Measurements from ENCODE around the gene RNF222. TPM values are rescaled to one million over a fixed set of nuclear protein-coding genes. Genes with fewer than 3 reads are reported as not detected.

RNF222 gene, protein sequence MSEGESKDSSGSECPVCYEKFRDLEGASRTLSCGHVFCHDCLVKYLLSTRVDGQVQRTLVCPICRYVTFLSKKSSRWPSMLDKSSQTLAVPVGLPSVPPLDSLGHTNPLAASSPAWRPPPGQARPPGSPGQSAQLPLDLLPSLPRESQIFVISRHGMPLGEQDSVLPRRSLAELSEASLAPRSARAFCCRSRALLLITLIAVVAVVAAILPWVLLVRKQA
- total RNA-seq (2014; rRNA removed; shearing (Covaris generic)): not detected in 2 replicates

DNA sequence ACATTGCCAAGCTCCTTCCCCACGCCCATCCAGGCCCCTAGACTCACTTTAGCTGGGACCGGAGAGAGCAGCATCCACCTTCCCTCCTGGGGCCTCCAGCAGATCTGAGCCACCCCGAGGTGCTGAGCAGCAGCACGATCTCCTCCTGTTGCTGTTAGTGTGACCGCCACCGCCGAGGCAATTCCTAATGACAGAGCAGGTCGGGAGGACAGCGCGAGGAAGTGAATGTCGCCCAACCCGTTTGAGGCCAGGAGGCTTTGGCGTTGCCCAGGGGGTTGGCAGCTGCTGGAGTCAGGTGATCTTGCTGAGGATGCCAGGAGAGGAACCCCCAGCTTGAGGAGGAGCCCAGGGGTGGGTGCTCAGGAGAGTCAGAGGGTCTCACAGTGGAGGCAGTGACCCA lies at the start of gene RNF222:
RNF222 (minus strand) TSS at position 192 of the 400 bp plus-strand sequence. CDS start 4,366 bp downstream, outside the sequence.
- DNase-seq (ENCODE audit: low read depth): no peak

DNA sequence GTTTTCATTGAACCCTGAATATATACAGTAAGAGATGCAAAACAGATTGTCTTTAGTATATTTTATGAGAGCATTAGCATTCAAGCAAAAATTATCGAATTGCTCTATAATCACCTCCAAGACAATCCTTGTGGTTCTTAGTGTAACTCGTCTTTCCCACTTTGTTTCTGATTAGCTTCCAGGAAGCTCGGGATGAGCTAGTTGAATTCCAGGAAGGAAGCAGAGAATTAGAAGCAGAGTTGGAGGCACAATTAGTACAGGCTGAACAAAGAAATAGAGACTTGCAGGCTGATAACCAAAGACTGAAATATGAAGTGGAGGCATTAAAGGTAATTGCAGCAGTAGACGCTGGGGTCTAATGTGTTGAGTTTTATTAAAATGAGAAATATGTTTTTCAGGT lies 47.9 kb upstream of the RNF222 start:
- no peak for DNase-seq (ENCODE audit: low read depth)

DNA sequence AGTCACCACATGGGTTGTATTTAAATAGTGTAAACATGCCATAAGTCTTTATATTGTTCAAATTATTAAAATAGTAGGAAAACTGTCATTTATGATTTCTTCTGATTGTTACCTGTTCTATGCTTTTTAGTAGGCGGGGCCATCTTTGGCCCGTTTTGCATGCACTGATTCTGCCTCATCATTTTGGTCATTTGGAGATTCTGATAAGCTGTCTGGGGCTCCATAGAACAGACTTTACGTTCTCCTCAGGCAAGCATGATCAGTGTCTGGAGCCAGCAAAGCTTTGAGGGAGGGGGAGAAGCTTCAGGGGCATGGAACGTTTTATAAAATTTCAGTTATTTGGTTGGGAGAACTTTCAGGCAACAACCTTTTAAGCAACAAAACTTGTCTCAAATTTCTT lies 46.9 kb upstream of the RNF222 start:
- no peak for DNase-seq (ENCODE audit: low read depth)

DNA sequence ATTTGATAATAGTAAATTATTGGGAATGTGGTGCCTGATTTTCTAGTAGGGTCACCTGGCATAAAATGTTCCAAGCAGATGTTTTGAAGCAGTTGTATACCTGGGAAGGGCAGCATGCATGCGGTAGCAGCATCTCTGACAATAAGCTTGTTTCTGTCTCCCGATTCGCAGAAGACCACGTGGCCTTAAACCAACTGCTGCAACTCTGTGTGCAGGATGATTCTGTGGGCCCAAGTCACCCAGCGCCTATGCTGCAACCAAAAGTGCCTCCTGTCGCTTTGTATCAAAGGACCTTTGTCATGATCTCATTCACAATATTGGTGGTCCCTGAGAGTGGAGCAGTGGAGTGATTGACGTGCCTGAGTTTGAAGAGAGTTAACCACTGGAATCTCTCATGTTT lies 46.1 kb upstream of the RNF222 start:
- DNase-seq (ENCODE audit: low read depth): no peak

DNA sequence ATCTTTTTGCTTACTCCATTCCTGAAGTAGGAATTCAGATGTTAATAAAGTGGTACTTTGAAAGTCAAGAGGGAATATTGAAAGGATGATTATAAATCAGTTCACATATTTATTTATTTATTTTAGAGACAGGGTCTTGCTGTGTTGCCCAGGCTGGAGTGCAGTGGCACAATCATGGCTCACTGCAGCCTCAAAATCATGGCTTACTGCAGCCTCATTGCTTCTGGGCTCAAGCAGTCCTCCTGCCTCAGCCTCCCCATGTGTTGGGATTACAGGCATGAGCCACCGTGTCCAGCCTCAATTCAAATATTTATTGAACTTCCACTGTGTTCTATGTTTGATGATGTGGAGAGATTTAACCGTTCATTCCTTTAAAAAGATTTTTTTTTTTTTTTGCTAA lies 44.7 kb upstream of the RNF222 start:
- no peak for DNase-seq (ENCODE audit: low read depth)

DNA sequence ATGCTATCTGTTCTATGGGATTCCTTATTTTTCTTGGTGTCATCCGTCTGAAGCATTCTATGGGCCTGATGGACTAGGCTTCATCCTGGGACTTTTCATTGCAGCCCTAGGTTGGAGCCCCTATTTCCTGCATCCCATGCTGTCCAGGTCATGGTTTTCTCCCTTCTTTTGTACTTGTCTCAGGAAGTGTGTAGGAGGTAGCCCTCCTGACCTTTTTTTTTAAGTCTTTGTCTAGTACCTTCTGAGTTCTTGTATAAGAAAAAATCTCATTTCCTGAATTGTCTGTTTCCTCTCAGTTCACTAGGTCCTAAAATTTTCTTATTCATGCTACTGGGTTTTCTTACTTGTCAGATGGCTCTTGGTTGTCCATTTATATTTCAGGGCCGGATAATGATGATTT lies 44.1 kb upstream of the RNF222 start:
- no peak for DNase-seq (ENCODE audit: low read depth)

DNA sequence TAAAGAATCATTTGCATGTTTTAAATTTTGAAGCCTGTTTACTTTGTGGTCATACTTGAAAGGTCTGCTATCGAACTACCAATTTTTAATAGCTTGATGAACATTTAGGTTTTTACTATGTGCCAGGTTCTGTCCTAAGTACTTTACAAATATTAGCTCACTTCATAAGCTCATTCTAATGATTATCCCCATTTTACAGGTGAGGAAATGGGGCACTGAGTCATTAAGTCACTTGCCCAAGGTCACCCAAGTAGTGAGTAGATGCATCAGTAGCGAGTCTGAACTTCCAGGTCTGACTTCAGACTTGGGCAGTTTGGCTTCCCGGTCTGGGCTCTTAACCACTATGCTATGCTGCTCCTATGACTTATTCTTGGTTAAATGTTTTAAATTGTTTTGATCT lies 42.1 kb upstream of the RNF222 start:
- DNase-seq (ENCODE audit: low read depth): no peak

DNA sequence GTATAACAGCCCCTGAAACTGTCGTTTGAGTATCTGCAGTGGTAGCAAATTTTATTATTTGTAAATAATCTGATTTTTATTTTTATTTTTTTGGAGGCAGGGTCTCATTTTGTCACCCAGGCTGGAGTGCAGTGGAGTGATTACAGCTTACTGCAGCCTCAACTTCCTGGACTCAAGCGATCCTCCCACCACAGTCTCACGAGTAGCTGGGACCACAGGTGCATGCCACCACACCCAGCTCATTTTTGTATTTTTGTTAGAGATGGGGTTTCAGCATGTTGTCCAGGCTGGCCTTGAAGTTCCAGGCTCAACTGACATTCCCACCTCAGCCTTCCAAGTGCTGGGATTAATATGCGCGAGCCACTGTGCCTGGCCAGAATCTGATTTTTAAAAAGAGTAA lies 40.8 kb upstream of the RNF222 start:
- DNase-seq (ENCODE audit: low read depth): no peak

DNA sequence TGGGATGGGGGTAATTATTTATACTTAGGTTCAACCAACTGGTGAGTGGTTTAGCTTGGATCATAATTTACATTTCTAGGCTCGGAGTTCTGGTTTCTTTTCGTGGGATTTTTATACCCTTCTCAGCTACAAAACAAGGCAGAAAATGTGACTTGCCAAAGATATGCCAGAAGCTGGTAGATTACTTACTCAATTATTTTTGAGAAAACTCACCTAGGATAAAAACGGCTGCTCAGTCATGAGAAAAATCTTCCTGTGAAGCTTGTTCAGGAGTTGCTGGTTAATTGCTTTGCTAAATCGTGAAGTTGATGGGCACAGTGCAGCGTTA lies 39.2 kb upstream of the RNF222 start:
- DNase-seq (ENCODE audit: low read depth): no peak

DNA sequence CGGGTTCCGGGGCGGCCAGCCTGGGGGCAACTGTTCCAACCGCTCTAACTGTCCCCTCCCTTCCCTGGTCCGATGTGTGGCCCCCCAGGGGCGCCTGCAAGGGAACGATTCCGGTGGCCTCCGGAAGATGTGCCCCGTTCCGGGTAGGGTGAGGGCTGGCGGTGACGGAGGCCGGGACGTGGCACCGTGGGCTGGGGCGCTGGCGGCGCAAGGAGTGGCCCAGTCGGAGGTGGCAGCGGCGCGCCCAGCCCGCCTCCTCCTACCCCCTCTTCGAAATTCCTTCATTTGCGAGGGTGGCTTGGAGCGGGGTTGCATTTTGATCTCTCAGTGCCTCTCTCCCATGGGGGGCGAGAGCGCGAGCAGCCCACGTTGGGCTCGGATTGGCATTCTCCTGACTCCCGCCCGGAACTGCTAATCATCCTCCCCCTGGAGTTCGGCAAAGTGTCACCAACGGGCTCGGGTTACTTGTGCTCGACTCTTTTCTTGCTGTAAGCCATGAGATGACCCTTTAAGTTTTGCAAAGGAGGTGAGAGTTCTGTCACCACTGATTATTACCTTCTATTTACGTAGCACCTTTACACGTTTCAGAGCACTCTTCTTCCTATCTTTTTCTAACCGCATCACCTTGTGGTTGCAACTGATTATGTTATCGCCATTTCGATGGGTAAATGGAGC lies 38.7 kb upstream of the RNF222 start:
- peak; percentile 56 for DNase-seq (ENCODE audit: low read depth)

DNA sequence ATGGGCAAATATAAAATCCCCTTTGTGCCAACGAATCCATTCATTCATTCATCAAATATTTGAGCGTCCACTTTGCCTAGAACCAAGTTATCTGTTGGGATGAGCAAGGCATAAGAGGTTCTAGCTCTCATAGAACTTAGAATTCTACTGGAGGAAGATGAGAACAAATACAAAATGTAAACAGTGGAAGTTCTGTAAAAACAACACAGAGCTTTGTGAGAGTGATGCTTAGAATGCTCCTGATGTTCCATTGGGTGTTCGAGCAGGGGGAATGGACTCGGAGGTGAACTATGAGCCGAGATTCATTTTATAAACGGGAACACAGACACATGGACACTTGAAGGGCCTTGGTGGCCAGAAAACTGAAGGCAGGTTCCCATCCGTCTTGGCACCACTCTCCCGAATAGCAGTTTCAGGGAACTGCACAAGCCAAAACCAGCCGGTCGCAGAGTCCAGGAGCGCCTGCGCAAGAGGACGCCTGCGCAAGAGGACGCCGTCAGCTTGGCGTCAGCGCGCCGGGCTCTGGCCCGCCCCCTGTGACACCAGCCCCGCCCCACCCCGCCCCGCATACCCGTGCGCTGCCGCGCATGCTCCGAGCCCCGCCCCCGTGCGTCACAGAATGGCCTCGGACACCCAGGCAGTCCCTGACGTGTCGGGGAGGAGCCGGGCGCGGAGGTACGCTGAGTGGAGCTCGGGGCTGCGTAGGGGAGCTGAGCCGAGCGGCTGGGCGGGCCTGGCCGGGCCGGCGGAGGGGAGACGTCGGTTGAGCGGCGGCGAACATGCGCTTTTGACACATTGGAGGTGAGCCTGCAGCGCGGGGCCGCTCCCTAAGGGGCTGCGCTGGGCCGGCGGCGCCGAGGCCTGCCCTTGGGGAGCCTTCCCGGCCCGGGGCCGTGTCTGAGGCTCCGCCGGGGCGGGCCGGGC lies 37.9 kb upstream of the RNF222 start, which contains the start of gene NDEL1:
NDEL1 (plus strand) TSS at position 640 of the 924 bp plus-strand sequence. CDS start 8,388 bp downstream, outside the sequence.
- peak; percentile 98 for DNase-seq (ENCODE audit: low read depth)

DNA sequence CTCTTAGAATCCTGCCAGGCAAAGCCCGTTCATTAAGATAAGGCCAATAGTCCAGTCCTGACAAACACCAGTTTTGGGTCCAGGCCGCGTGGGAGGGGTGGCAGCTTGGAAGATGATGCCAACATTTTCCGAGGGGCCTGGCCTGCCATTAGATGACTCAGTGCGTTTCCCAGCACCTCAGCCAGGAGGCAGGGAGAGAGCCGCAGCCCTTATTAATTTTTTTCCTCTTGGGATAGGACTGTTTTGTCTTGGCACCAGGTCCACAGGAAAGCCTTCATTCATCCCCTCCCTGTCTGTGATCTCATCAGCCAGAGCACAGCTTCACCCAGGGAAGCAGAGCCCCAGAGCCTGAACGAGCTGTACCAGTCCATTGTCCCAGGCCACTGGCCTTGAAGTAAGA lies 33.3 kb upstream of the RNF222 start:
- DNase-seq (ENCODE audit: low read depth): peak; percentile 88

DNA sequence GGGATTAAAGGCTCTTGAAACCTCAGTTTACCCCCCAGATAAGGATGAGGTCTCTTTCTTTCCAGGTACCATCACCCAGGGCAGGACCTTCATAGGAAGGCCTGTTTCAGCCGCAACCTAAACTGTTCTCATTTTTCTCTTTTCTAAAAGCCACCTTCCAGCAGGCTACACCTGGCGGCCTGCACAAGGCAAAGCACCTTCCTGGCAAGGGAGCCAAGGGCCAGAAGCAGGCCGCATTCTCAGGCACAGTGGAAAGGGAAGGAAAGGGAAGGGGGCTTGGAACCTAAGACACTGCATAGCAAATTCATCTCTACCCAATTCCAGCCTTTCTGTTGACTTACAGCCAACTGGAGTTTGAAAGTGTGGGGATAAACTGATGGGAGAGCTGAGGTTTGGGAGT lies 29.2 kb upstream of the RNF222 start:
- DNase-seq (ENCODE audit: low read depth): no peak

DNA sequence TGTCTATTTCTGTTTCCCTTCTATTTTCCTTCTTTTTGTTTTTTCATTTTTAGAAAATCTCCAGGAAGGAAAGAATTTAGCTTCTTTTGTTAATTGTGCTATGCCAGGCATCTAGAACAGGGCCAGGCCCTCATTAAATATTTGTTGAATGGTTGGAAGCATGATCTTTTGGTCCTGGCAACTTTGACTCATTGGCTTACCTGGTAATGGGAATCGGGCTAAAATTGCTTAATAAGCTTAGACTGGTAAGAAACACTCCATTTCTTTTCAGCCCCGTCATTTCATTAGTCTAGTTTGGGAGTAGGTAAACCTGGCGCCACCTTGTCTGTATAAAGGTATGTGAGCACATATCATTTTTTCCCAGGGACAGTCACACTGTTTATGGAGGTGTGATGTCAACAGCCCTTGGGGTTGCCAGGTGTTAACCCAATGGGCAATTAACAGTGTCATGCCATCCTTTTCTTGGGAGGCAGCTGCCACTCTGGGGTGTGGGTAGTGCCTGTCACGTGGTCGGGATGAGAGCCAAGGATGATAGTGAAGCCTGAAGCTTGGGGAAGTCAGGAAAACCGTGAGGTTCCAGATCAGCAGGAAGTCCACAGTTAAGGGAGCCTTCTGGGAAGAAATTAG lies 28.6 kb upstream of the RNF222 start:
- no peak for DNase-seq (ENCODE audit: low read depth)

DNA sequence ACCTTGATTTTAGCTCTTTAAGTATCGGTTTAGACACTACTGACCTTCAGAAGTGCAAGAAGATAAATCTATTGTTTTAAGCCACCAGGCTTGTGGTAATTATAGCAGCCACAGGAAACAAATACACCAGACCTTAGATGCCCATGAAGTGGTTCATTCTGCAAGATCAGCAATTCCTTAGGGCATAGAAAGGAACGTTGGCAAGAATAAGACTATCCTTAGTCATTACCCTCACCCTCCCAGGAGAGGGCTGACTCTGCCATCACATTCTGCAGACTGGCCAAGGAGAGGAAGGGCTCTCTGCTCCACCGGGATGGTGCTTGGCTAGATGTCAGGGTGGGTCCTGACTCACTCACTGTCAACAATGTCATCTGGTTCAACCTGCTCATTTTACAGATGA lies 23.9 kb upstream of the RNF222 start:
- DNase-seq (ENCODE audit: low read depth): no peak

DNA sequence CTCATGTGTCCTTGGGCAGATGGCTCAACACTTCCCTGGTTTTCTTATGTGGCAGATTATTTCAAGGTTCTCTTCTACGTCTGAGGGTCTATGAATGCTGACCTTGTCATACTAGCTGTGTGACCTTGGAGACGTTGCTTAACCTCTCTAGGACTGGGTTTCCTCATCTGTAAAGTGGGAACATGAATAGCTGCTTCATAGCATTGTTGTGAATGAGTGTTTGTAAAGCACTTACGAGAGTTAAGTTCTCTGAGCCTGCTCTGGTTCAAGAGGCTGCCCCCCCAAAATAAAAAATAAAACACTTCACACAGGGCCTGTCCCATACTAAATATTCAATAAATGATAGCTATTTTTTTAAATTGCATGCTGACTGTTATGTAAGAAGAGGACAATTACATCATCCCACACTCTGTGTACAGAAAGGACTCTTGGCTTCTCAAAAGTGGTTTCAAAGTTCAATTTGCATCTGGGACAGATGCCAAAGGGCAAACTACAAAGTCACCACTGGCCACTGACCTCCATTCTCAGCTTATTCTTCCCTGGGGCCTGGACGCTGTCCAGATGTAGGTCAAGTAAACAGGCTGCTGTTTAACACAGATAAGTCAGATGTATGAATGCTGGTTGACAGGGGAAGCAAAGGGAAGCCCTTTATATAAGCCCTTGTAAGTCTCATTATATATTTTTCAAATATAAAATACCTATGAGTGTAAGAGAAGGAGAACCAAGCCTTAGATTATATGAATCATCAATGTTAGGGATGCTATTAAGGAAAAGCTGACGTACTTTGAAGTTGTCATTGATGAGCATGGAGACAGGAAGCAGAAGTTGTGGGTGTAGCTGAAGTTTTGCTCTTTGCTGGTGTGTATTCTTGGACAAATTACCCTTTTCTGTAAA lies 22.7 kb upstream of the RNF222 start:
- DNase-seq (ENCODE audit: low read depth): no peak

DNA sequence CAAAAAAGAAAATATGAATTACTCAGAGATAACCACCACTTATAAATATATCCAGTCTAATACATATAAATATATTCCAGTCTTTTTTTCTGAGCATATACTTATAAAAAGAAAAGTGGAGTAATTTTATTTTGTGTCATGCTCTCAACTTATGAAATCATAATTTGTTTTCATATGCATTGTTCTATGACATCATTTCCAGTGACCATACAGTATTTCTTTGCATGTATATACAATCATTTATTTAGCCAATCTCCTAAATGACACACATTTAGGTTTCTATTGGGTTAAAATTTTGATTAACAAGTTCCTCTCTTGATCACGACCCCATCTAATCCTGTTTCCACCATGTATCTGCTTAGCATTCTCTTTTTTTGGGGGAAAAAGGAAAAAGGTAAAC lies 21.7 kb upstream of the RNF222 start:
- no peak for DNase-seq (ENCODE audit: low read depth)

DNA sequence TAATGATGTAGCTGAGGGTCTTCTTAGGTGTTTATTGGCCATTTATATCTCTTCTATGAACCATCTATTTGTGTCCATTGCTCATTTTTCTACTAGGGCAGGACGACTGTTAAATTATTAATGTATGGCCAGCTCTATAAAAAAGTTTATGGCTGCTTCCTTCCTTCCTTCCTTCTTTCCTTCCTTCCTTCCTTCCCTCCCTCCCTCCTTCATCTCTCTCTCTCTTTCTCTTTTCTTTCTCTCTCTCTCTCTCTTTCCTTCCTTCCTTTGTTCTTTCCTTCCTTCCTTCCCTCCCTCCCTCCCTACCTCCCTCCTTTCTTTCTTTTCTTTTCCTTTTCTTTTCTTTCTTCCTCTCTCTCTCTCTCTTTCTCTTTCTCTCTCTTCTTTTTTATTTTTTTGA lies 20.8 kb upstream of the RNF222 start:
- no peak for DNase-seq (ENCODE audit: low read depth)

DNA sequence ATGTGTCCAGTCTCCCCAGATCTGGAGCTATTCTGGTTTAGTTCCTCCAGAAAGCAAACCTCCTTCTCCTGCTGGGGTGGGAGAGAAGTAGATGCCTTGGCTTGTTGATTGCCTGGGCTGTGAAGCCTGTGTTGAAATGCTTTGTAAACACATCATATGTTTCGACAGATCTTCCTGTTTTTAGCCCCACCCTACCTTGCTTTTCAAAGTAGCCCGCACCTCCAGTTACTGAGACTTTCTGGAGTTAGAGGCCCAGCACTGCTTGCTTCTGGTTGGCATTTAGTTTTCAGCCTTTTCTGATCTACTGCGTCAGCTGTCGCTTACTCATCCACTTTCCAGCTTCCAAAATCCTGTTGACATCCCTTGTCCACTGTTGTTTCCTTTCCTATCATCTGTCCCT lies 20.2 kb upstream of the RNF222 start:
- no peak for DNase-seq (ENCODE audit: low read depth)

DNA sequence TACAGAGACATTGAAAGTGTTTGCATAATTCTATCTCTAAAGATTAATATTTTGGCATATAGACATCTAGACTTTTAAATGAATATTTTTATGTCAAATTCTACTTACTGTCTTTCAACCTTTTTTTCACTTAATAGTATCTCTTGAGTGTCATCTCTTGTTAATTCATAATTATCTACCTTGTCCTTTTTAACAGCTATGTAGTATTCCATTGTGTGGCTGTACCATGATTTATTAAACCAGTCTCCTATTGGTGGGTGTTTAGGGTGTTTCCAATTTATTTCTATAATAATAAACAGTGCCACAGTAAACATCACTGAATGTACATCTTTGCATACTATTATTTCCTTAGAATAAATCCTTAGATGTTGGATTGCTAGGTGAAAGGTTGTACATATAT lies 16.3 kb upstream of the RNF222 start:
- DNase-seq (ENCODE audit: low read depth): no peak

DNA sequence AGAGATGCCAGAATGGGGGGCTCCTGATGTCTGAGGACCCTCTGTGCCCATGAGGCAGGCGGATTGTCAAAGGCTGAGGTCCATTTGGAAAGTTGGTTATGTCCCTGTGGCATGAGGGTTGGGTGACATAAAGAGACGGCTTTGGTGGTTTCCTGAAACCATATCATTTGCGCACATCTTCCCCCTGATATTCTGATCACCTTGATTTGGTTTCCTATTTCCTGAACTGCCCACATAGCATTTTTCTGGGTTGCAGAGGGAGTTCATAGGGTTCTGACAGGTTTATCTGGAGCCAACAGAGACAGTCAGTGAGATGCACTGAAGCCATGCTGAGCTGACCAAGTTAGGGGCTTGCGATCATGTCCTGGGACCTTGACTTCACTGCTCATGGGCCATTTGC lies 15.7 kb upstream of the RNF222 start:
- no peak for DNase-seq (ENCODE audit: low read depth)

Measured in Daoy (cell line).